Epithelial cell of esophagus (primary cell): ENCODE measurements around the gene ITPKB.
A peak's percentile ranks its signal among the peaks of the same experiment; 100 is the strongest.
"Not testable (repeated sequence)": the region's sequence is repeated elsewhere in the genome, so short reads cannot be mapped to it uniquely, and the experiment has no call there.

Experiments
- DNase-seq: peaks from one replicate; pipeline ENCODE4 v3.0.0; 2010; ENCODE audit warnings: low read depth
- H3K4me3 ChIP-seq: 2 replicates; pipeline ENCODE4 v1.5.1; 2011; ENCODE audit warnings: mild to moderate bottlenecking, low read length, control low read depth
- CTCF ChIP-seq: IDR thresholded peaks from 2 replicates; pipeline ENCODE4 v1.5.1; 2011; ENCODE audit warnings: low read depth, mild to moderate bottlenecking, low read length, control low read depth, inconsistent platforms; ENCODE audit not compliant: insufficient read depth; ENCODE audit errors: missing control alignments

The ITPKB gene

GRCh38 chr1:226761322-226761721 is 22.2 kb upstream of the ITPKB start:
- no peak overlapping the region for H3K4me3 ChIP-seq
- TF ChIP-seq CTCF: no peak
- DNase-seq: peak; percentile 76

DNA sequence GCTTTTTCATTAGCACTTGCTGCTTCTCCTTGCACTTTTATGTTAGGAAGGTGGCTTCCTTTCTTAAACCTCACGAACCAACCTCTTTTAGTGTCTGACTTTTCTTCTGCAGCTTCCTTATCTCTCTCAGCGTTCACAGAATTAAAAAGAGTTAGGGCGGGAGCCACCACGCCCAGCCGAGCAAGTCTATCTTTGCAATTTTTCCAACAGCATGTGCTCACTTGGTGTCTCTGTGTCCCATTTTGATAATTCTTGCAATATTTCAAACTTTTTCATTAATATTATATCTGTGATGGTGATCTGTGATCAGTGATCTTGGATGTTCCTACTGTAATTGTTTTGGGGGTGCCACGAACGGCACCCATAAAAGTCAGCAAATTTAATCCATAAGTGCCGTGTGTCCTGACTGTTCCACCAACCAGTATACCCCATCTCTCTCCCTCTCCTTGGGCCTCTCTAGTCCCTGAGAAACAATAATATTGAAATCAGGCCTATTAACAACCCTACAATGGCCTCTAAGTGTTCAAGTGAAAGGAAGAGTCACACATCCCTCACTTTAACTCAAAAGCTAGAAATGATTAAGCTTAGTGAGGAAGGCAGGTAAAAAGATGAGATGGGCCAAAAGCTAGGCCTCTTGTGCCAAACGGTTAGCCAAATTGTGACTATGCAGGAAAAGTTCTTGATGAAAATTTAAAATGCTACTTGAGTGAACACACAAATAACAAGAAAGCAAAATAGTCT is 15.9 kb upstream of the ITPKB start:
- H3K4me3 ChIP-seq: no peak overlapping the region
- DNase-seq: no peak
- no peak for TF ChIP-seq CTCF

DNA sequence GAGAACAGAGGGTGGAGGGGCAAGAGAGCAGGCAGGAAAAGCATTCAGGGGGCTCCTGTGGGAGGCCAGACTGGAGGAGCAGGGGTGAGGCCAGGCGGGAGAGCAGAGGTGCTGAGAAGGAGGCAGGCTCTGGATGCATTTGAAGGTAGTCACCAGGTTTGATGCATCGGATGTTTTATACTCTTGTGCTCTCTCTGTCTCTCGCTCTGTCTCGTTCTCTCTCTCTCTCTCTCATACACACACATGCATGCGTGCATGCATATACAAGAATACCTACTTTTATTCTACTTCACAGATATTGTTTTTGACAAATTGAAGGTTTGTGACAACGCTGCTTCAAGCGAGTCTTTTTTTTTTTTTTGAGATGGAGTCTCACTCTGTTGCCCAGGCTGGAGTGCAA is 15.0 kb upstream of the ITPKB start:
- TF ChIP-seq CTCF: no peak
- DNase-seq: no peak
- H3K4me3 ChIP-seq: no peak overlapping the region

DNA sequence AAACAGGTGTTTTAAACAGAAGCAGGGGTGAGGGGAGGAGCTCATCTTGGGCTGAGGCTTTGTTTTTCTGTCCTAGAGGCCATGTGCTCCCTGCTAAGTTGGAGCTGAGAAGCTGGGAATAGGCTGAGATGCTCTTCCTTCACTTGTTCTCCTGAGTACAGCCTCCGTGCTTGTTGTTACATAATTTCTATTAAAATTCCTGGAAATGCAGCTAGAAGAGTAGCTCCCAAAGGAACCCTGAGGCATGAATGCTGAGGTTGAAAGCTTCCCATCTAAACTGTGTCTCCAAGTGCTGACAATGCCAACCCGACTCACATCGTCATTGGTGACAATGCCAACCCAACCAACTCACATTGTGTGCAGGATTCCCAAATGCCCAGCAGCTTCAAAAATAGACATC is 12.6 kb upstream of the ITPKB start:
- TF ChIP-seq CTCF: no peak
- H3K4me3 ChIP-seq: no peak overlapping the region
- DNase-seq: no peak

DNA sequence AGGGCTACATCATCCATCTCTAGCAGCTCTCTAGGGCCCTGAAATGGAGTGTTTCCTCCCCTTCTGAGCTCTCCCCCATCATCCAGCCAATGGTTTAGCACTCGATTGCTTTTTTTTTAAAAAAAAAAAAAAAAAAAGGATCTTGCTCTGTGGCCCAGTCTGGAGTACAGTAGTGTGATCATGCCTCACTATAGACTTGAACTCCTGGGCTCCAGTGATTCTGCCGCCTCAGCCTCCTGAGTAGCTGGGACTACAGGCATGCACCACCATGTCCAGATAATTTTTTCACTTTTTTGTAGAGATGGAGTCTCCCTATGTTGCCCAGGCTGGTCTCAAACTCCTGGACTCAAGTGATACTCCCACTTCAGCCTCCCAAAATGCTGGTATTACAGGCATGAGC is 12.1 kb upstream of the ITPKB start:
- TF ChIP-seq CTCF: no peak
- no peak overlapping the region for H3K4me3 ChIP-seq
- DNase-seq: no peak

DNA sequence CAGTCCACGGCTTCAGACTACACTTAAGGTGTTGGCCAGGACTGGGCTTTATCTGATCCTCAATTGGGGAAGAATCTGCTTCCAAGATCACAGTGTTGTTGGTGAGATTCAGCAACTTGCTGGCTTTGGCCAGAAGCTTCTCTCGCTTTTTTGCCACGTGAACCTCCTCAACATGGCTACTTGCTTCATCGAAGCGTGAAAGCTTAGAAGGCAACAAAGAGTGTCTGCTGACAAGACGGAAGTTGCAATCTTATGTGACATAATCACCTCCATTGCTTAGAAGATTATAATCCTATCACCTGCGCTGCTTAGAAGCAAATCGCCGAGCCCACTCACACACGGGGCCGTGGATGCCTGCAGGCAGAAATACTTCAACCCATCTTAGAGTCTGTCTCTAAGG is 10.4 kb upstream of the ITPKB start:
- DNase-seq: no peak
- TF ChIP-seq CTCF: no peak
- H3K4me3 ChIP-seq: no peak overlapping the region

DNA sequence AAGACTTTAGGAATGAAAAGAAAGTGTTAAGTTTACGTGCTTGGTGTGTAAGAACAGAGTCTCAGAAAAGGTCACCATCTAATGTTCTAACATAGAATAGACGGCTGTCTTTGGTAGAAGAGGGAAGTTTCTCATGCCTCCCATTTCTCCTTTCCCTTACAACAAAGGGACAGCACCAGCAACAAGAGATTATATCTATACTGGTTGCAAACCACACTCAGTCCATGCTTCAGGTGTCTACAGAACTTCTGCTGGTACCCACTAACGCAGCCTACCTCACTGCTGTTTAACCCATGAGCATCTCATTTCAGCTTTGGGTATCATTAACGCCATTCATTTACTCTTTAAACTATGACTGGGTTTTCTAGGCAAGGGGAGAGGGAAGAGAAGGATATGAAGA is 9.2 kb upstream of the ITPKB start:
- no peak for TF ChIP-seq CTCF
- H3K4me3 ChIP-seq: no peak overlapping the region
- DNase-seq: no peak

DNA sequence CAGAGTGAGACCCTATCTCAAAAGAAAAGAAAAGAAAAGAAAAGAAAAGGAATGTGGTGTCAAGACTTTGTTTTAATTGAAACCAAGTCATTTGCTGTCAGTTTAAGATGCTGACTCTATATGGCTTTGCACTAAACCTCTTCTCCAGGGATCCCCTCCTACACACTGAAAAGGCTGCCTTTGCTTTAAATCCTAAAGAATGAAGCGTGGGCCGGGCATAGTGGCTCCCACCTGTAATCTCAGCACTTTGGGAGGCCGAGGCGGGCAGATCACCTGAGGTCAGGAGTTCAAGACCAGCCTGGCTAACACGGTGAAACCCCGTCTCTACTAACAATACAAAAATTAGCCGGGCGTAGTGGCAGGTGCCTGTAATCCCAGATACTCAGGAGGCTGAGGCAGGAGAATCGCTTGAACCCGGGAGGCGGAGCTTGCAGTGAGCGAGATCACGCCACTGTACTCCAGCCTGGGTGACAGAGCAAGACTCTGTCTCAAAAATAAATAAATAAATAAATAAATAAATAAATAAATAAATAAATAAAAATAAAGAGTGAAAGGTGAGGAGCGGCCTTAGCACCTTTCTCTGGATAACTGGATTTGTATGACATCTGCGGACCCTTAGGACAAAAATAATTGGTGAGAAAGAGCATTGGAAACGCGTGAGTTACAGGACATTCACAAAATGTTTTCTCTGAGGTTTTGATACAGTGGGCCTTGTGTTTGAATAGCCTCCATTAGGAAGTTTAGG is 8.6 kb upstream of the ITPKB start:
- not testable (repeated sequence) for H3K4me3 ChIP-seq, DNase-seq
